NCI-H510A (cell line): Measurements from ENCODE around the gene MTMR2.
A peak's percentile ranks its signal among the peaks of the same experiment; 100 is the strongest.
"Not testable (repeated sequence)": the region's sequence is repeated elsewhere in the genome, so short reads cannot be mapped to it uniquely, and the experiment has no call there.

Experiments
- DNase-seq: peaks from one replicate; lab custom pipeline; 2025; lab: John Stamatoyannopoulos, UW

The MTMR2 gene

GRCh38 chr11:95884802-95885201 lies 39.1 kb downstream of the MTMR2 start:
- no peak for DNase-seq

- no peak for DNase-seq
Measured at GRCh38 chr11:95884376-95884775, 39.5 kb downstream of the MTMR2 start.

- DNase-seq = no peak
Measured at GRCh38 chr11:95883381-95883780, 40.5 kb downstream of the MTMR2 start.

- DNase-seq = no peak
Measured at GRCh38 chr11:95877291-95877690, 46.6 kb downstream of the MTMR2 start.

- not testable (repeated sequence) for DNase-seq
Measured at GRCh38 chr11:95870877-95871276, 53.0 kb downstream of the MTMR2 start.

- DNase-seq = no peak
Measured at GRCh38 chr11:95867105-95867504, 56.8 kb downstream of the MTMR2 start.

GRCh38 chr11:95863486-95864140 lies 60.3 kb downstream of the MTMR2 start:
- no peak for DNase-seq

- DNase-seq = not testable (repeated sequence)
Measured at GRCh38 chr11:95860024-95860423, 63.9 kb downstream of the MTMR2 start.

- DNase-seq = not testable (repeated sequence)
Measured at GRCh38 chr11:95854362-95854761, 69.5 kb downstream of the MTMR2 start.

GRCh38 chr11:95853862-95854261 lies 70.0 kb downstream of the MTMR2 start:
- no peak for DNase-seq

- no peak for DNase-seq
Measured at GRCh38 chr11:95853138-95853537, 70.8 kb downstream of the MTMR2 start.

- no peak for DNase-seq
Measured at GRCh38 chr11:95850137-95850536, 73.8 kb downstream of the MTMR2 start.

GRCh38 chr11:95849087-95849825 lies 74.7 kb downstream of the MTMR2 start:
- no peak for DNase-seq

- DNase-seq = no peak
Measured at GRCh38 chr11:95845167-95845566, 78.7 kb downstream of the MTMR2 start.

- DNase-seq = peak; percentile 33
Measured at GRCh38 chr11:95835768-95836488, 88.0 kb downstream of the MTMR2 start.

- DNase-seq = no peak
Measured at GRCh38 chr11:95835351-95835750, 88.6 kb downstream of the MTMR2 start.

- no peak for DNase-seq
Measured at GRCh38 chr11:95833378-95833777, 90.5 kb downstream of the MTMR2 start.

- DNase-seq = no peak
Measured at GRCh38 chr11:95832763-95833162, 91.1 kb downstream of the MTMR2 start.

GRCh38 chr11:95831198-95831883 lies 92.6 kb downstream of the MTMR2 start:
- DNase-seq = no peak

- DNase-seq = no peak
Measured at GRCh38 chr11:95829580-95830259, 94.2 kb downstream of the MTMR2 start.

GRCh38 chr11:95827696-95828095 lies 96.2 kb downstream of the MTMR2 start:
- DNase-seq = no peak

GRCh38 chr11:95821640-95822039 lies 102.3 kb downstream of the MTMR2 start:
- no peak for DNase-seq
